ENCODE results near the gene PTPRD. TPM values are rescaled to one million over a fixed set of nuclear protein-coding genes. Genes with fewer than 3 reads are reported as not detected.

PTPRD gene
- total RNA-seq, 1 experiment from 2014 or later: not detected

GRCh38 chr9:9914174-9914573 is 698.6 kb downstream of the PTPRD start:
- Histone ChIP-seq H3K36me3 (ENCODE audit: control insufficient read depth, insufficient read depth, low read length) (no peaks in the 10 kb centered on the region), H3K27ac (ENCODE audit: low read length) (no peak overlapping the region), H3K27me3 (ENCODE audit: control insufficient read depth, insufficient read depth, low read length) (no peaks in the 10 kb centered on the region), H3K4me3 (ENCODE audit: low read depth in 2 of 2, low read length in 2 of 2) (no peak overlapping the region), H3K4me1 (ENCODE audit: control insufficient read depth, insufficient read depth, low read length) (no peaks in the 10 kb centered on the region), H3K9me3 (ENCODE audit: control insufficient read depth, insufficient read depth, low read depth, low read length) (no peaks in the 10 kb centered on the region)
- TF ChIP-seq, protein P1, sequence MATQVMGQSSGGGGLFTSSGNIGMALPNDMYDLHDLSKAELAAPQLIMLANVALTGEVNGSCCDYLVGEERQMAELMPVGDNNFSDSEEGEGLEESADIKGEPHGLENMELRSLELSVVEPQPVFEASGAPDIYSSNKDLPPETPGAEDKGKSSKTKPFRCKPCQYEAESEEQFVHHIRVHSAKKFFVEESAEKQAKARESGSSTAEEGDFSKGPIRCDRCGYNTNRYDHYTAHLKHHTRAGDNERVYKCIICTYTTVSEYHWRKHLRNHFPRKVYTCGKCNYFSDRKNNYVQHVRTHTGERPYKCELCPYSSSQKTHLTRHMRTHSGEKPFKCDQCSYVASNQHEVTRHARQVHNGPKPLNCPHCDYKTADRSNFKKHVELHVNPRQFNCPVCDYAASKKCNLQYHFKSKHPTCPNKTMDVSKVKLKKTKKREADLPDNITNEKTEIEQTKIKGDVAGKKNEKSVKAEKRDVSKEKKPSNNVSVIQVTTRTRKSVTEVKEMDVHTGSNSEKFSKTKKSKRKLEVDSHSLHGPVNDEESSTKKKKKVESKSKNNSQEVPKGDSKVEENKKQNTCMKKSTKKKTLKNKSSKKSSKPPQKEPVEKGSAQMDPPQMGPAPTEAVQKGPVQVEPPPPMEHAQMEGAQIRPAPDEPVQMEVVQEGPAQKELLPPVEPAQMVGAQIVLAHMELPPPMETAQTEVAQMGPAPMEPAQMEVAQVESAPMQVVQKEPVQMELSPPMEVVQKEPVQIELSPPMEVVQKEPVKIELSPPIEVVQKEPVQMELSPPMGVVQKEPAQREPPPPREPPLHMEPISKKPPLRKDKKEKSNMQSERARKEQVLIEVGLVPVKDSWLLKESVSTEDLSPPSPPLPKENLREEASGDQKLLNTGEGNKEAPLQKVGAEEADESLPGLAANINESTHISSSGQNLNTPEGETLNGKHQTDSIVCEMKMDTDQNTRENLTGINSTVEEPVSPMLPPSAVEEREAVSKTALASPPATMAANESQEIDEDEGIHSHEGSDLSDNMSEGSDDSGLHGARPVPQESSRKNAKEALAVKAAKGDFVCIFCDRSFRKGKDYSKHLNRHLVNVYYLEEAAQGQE (IDR thresholded peaks at IDR 0.05; ENCODE audit: insufficient read depth in 1 of 2, low read depth in 2 of 2, low read length in 1 of 2): no peak
- TF ChIP-seq, protein P2, sequence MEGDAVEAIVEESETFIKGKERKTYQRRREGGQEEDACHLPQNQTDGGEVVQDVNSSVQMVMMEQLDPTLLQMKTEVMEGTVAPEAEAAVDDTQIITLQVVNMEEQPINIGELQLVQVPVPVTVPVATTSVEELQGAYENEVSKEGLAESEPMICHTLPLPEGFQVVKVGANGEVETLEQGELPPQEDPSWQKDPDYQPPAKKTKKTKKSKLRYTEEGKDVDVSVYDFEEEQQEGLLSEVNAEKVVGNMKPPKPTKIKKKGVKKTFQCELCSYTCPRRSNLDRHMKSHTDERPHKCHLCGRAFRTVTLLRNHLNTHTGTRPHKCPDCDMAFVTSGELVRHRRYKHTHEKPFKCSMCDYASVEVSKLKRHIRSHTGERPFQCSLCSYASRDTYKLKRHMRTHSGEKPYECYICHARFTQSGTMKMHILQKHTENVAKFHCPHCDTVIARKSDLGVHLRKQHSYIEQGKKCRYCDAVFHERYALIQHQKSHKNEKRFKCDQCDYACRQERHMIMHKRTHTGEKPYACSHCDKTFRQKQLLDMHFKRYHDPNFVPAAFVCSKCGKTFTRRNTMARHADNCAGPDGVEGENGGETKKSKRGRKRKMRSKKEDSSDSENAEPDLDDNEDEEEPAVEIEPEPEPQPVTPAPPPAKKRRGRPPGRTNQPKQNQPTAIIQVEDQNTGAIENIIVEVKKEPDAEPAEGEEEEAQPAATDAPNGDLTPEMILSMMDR (IDR thresholded peaks at IDR 0.05): no peak
- TF ChIP-seq SIN3A (IDR thresholded peaks at IDR 0.05; ENCODE audit: borderline replicate concordance, insufficient read depth, low read depth, low read length): no peak
- no peak for TF ChIP-seq POLR2AphosphoS5 (IDR thresholded peaks at IDR 0.05; ENCODE audit: low read depth, low read length)
- no peak for TF ChIP-seq TCF7L2 (IDR thresholded peaks at IDR 0.05; ENCODE audit: low read depth, low read length)
- ATAC-seq (no peak), DNase-seq (ENCODE audit: low read depth, low spot score) (no peak)
- intact Hi-C loops (cut with micrococcal nuclease; ENCODE audit: unreplicated experiment) (no loop called here), in situ Hi-C loops (cut with HindIII; ENCODE audit: low pct_unique_long_range_greater_than_20kb, low sequenced_read_pairs) (no loop called here)
- no TSS peak for BruUV-seq (replicated peaks)
- ChIA-PET CTCF (no interaction called here), POLR2A (no interaction called here)

GRCh38 chr9:9913276-9913832 is 699.4 kb downstream of the PTPRD start:
- Histone ChIP-seq H3K36me3 (ENCODE audit: control insufficient read depth, insufficient read depth, low read length) (no peaks in the 10 kb centered on the region), H3K27me3 (ENCODE audit: control insufficient read depth, insufficient read depth, low read length) (no peaks in the 10 kb centered on the region), H3K9me3 (ENCODE audit: control insufficient read depth, insufficient read depth, low read depth, low read length) (no peaks in the 10 kb centered on the region), H3K4me1 (ENCODE audit: control insufficient read depth, insufficient read depth, low read length) (no peaks in the 10 kb centered on the region), H3K4me3 (ENCODE audit: low read depth in 2 of 2, low read length in 2 of 2) (no peak overlapping the region), H3K27ac (ENCODE audit: low read length) (no peak overlapping the region)
- CTCF ChIA-PET: no interaction called here
- TF ChIP-seq POLR2AphosphoS5 (IDR thresholded peaks at IDR 0.05; ENCODE audit: low read depth, low read length): no peak
- TF ChIP-seq, protein P1 (IDR thresholded peaks at IDR 0.05; ENCODE audit: insufficient read depth in 1 of 2, low read depth in 2 of 2, low read length in 1 of 2): no peak
- no peak for TF ChIP-seq SIN3A (IDR thresholded peaks at IDR 0.05; ENCODE audit: borderline replicate concordance, insufficient read depth, low read depth, low read length)
- TF ChIP-seq, protein P2 (IDR thresholded peaks at IDR 0.05): no peak
- TF ChIP-seq TCF7L2 (IDR thresholded peaks at IDR 0.05; ENCODE audit: low read depth, low read length): no peak
- POLR2A ChIA-PET: no interaction called here
- intact Hi-C loops (cut with micrococcal nuclease; ENCODE audit: unreplicated experiment): no loop called here
- in situ Hi-C loops (cut with HindIII; ENCODE audit: low pct_unique_long_range_greater_than_20kb, low sequenced_read_pairs): no loop called here
- DNase-seq (ENCODE audit: low read depth, low spot score): no peak
- no TSS peak for BruUV-seq (replicated peaks)
- no peak for ATAC-seq
